GM13976 (cell line): ENCODE measurements around the gene KIF21A.

Experiments used
- DNase-seq: peaks from one replicate; pipeline ENCODE4 v3.0.0; 2012; ENCODE audit warnings: low spot score
- CTCF ChIP-seq: IDR thresholded peaks from 2 replicates; pipeline ENCODE4 v1.5.1; 2012; ENCODE audit warnings: borderline replicate concordance, mild to moderate bottlenecking; ENCODE audit not compliant: insufficient read depth; ENCODE audit errors: extremely low read depth, missing control alignments, control extremely low read depth
- in situ Hi-C: fragments of 300-500 bp; cut with MboI; formaldehyde crosslinking; loops from one replicate; pipeline ENCODE4 v1.12.0; 2022; ENCODE audit warnings: low sequenced_read_pairs, mixed read lengths, inconsistent platforms; ENCODE audit not compliant: unreplicated experiment

The KIF21A gene

GRCh38 chr12:39420043-39420442 is 22.9 kb downstream of the KIF21A start:
- no peak for TF ChIP-seq CTCF
- in situ Hi-C loops: no loop called here
- no peak for DNase-seq

DNA sequence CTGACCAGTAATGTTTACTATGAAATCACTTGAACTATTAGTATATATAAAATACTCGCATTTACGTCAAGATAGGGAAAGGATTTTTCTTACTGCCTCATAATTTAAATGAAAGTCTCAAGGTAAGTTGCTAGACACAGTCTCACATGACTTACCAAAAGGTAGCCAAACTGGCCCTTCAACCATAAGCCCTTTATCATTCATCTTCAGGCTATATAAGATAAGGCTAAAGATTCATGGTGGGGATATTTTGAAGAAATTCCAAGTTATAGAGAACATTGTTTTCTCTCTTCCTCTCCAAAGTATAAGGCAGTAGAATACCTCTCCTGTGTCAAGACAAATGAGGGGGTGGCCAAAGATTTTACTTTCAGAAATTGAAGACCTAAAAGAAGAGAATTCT is 23.4 kb downstream of the KIF21A start:
- no peak for DNase-seq
- in situ Hi-C loops: no loop called here
- no peak for TF ChIP-seq CTCF

GRCh38 chr12:39417916-39418315 is 25.0 kb downstream of the KIF21A start:
- TF ChIP-seq CTCF: no peak
- in situ Hi-C loops: no loop called here
- no peak for DNase-seq

DNA sequence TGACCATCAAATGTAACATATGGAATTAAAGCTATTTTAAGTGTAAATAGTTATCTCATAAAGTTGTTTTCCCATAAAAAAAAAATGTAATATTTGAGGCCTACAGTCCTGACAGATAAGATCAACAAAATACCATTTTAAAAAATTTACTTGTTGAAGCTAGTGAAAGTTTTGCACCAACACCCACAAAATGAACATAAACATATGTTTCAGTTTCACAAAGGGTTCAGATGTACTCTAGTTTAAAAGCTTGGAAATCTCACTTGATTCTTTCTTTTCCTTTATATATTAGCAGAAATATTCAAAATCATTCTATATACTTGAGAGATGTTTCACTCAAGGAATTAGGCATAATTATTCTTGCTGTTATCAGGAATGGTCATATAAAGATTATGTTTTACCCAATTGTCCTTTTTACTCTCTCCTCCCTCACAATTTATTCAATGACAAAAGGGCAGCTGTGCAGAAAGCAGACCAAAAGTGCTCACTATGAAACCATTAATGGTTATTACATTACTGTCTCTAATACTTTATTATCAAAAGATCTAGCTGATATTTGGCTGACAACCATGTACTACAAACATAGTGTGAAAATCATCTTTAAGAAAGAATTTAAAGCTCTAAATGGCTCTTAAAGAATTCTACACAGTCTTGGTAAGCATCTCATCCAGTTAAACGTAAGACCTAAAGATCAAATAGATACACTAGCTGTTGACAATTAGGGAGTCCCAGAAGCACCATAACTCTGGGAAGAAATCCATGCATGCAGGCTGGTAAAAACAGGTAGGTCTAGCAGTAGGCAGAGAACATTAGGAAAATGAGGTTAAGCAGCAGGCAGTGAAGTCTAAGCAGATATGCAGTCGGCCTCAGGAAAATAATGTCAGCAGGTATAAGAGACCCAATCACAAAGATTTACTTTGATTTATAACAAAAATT is 28.8 kb downstream of the KIF21A start:
- no peak for TF ChIP-seq CTCF
- in situ Hi-C loops: no loop called here
- peak; percentile 28 for DNase-seq

- no peak for TF ChIP-seq CTCF
- in situ Hi-C loops: no loop called here
- no peak for DNase-seq
Measured at GRCh38 chr12:39412210-39412609, 30.7 kb downstream of the KIF21A start.

- no peak for DNase-seq
- in situ Hi-C loops: no loop called here
- no peak for TF ChIP-seq CTCF
Measured at GRCh38 chr12:39406262-39406661, 36.7 kb downstream of the KIF21A start.
